Measurements from ENCODE around the gene PROSER3.
"Not testable (repeated sequence)": the region's sequence is repeated elsewhere in the genome, so short reads cannot be mapped to it uniquely, and the experiment has no call there.

The PROSER3 gene

DNA sequence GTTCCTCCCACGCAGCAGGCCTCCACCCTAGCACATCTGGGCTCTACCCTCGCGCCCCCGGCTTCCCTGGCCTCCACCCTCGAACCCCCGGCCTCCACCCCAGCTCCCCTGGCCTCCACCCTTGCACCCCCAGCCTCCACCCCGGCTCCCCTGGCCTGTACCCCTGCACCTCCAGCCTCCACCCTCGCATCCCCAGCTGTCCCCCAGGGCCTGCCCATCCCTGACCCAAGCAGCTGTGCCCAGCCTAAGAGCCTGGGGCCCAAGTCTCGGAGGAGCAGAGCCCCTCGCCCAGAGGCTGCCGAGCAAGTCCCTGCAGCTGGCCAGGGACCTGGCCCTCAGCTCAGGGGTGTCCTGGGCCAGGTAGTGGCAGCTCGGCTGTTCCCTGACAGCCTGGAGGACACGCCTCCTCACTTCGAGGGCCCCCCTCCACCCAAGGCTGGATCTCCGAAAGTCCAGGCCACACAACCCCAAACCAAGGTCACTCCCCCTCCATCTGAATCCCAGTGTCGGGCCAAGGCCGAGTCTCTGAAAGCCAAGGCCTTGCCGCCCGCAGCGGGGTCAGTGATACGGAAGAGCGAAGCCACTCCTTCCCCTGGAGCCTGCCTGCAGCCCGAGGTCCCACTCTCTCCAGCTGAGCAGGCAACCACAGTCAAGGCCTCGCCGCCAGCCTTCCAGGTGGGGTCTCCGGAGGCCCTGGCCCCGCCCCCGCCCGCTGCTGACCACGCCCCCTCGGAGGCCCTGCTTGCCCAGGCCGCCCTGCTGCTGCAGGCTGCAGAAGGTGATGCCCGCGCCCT is 9.5 kb downstream of the PROSER3 start:
- H3K4me3 ChIP-seq (ENCODE audit: low read length) = no peak overlapping the region
- no peak for DNase-seq (ENCODE audit: low read depth, low spot score)

GRCh38 chr19:35768082-35768421 is 10.1 kb downstream of the PROSER3 start:
- H3K4me3 ChIP-seq (ENCODE audit: low read length) = no peak overlapping the region
- no peak for DNase-seq (ENCODE audit: low read depth, low spot score)

DNA sequence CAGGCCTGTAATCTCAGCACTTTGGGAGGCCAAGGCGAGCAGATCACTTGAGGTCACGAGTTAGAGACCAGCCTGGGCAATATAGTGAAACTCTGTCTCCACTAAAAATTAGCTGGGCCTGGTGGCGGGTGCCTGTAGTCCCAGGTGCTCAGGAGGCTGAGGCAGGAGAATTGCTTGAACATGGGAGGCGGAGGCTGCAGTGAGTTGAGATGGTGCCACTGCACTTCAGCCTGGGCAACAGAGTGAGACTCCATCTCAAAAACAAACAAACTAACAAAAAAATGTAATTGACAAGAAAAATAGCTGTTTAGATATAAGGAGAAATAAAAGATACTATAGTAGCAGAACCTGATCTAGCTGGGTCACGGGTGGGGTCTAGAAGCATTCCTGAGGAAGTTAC is 14.4 kb downstream of the PROSER3 start:
- DNase-seq (ENCODE audit: low read depth, low spot score); H3K4me3 ChIP-seq (ENCODE audit: low read length): not testable (repeated sequence)

- H3K4me3 ChIP-seq (ENCODE audit: low read length) = no peak overlapping the region
- DNase-seq (ENCODE audit: low read depth, low spot score) = no peak
Observed at GRCh38 chr19:35773020-35773806, 15.2 kb downstream of the PROSER3 start.

DNA sequence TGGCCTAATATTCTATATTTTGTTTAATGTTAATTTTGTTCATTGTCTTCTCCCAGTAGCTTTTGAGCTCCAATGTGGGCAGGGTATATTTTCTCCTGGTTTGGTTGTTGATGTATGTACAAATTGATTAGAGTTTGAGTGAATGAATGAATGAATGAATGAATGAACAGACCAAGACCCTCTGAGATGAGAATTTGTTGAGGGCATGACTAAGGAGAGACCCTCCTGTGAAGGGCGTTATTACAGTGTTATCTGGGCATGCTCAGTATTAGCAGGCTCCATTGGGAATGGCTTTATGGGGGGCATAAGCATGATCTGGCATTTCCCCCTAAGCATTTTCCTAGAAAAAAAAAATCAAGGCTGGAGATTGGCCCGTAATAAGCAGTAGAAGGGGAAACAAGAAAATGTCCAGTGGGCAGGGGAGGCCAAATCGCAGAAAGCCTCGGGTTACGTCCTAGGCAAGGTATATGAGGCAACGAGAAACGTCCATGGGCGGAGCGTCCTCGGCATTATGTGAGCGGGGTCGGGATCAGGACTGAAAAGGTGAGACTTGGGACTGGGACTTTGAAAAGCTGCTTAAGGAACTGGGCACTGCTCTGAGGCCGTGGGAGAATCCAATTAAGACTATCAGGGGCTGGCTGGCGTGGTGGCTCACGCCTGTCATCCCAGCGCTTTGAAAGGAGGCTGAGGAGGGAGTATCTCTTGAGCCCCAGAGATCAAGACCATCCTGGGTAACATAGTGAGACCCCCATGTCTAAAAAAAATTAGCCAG is 16.5 kb downstream of the PROSER3 start:
- H3K4me3 ChIP-seq (ENCODE audit: low read length) = peak overlapping the region; percentile 49
- DNase-seq (ENCODE audit: low read depth, low spot score) = no peak

GRCh38 chr19:35775046-35775297 is 17.0 kb downstream of the PROSER3 start:
- H3K4me3 ChIP-seq (ENCODE audit: low read length) = peak overlapping the region; percentile 49
- no peak for DNase-seq (ENCODE audit: low read depth, low spot score)

DNA sequence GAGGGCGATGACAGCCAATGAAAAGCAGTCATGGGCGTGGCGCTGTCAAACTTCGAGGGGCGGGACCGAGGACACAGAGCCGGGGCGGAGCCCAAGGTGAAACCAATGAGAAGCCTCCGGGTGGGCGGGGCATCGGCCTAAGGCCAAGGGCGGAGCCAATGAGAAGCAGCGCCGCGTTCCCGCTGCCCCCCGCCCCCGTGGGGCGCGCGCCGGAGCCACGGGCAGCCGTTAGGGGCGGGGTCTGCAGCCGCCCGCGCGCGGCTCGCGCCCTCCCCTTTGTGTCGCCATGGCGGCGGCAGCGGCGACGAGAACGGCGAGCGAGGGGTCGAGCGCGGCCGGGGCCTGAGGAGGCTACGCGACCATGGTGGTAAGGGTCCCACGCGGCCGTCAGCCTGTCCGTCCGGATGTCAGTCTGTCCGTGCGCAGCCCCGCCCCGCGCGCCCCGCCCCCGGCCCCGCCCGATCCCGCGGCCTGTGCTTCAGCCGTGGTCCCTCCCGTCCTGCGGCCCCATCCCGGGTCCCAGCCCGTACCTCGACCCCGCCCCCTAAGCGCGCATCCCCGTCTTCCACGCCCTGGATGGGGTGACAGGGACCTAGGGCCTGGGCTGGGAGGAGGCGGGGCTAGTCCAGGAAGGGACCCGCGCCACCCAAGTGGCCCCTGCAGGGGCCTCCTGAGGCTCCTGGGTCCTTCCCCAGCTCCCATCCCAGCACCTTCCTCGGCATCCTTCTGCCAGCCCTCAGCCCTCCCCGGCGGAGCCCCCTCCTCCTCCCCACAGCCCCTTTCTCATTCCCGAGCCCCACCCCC is 17.5 kb downstream of the PROSER3 start, which contains the start of gene ARHGAP33:
TSS of gene ARHGAP33 (plus strand) at position 267 of the 804 bp plus-strand sequence. CDS start at position 362, 95 bp downstream.
- DNase-seq (ENCODE audit: low read depth, low spot score) = peak; percentile 96
- peak within 1 kb of the TSS; percentile 76 for H3K4me3 ChIP-seq (ENCODE audit: low read length)

DNA sequence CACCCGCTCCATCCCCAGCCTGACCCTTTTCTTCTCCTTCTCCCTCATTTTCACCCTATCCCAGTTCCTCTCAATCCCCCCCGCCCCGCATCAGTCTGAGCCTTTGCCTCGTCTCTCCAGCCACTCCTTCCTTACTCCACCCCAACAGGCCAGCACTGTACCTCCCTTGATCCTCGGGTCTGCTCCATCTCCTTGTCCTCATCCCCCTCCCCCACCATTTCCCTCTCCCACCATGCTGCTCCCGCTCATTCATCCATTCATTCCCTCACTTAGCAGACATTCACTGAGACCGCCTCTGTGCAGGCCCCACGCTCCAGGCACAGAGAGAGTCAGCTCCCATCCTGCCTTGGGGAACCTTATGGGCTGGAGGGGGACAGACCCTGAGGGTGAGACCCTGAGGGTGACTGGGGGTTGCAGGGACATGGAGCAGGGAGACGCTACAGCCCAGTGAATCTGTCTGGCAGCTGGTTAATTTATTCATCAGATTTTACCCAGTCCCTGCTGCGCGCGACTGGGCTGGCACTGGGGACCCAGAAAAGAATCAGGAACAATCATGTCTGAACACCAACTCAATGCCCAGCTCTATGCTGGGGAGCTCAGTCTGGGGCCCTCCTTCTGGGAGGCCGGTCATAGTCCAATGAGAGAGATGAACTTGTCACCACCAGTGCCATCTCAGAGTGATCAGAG is 18.3 kb downstream of the PROSER3 start:
- no peak for DNase-seq (ENCODE audit: low read depth, low spot score)
- H3K4me3 ChIP-seq (ENCODE audit: low read length) = peak overlapping the region; percentile 76

- no peak for DNase-seq (ENCODE audit: low read depth, low spot score)
- H3K4me3 ChIP-seq (ENCODE audit: low read length) = no peak overlapping the region
Observed at GRCh38 chr19:35777086-35777841, 19.3 kb downstream of the PROSER3 start.

GRCh38 chr19:35777961-35778360 is 20.0 kb downstream of the PROSER3 start:
- no peak for DNase-seq (ENCODE audit: low read depth, low spot score)
- no peak overlapping the region for H3K4me3 ChIP-seq (ENCODE audit: low read length)

DNA sequence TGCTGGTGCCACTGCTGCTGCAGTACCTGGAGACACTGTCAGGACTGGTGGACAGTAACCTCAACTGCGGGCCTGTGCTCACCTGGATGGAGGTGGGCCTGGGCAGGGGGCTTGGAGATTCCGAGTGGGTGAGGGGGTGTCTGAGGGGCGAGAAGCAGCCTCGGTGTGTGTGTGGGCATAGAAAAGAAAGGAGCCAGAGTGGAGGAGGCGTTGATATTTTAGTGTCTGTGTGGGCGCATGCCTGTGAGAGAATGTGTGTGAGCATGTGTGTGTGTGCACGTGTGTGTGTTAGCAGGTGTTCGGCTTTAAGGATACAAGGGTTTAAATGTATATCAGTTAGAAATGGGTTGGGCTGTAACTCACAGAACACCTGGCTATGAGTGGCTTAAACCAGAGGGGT is 21.1 kb downstream of the PROSER3 start:
- H3K4me3 ChIP-seq (ENCODE audit: low read length) = no peak overlapping the region
- DNase-seq (ENCODE audit: low read depth, low spot score) = no peak

DNA sequence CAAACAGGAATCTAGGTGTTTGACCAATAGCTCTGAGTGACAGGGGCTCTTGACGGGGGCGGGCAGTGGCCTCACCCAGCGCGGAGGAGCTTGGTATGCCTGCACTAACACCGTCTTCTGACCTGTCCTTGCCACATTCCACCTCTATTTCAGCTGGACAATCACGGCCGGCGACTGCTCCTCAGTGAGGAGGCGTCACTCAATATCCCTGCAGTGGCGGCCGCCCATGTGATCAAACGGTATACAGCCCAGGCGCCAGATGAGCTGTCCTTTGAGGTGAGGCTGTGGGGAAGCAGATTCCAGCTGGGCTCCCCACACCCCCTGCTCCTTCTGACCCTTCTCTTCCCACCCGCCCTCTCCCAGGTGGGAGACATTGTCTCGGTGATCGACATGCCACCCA is 22.1 kb downstream of the PROSER3 start:
- H3K4me3 ChIP-seq (ENCODE audit: low read length) = no peak overlapping the region
- no peak for DNase-seq (ENCODE audit: low read depth, low spot score)

- no peak for DNase-seq (ENCODE audit: low read depth, low spot score)
- H3K4me3 ChIP-seq (ENCODE audit: low read length) = no peak overlapping the region
Observed at GRCh38 chr19:35780717-35781116, 22.7 kb downstream of the PROSER3 start.

GRCh38 chr19:35781650-35782049 is 23.7 kb downstream of the PROSER3 start:
- DNase-seq (ENCODE audit: low read depth, low spot score) = no peak
- no peak overlapping the region for H3K4me3 ChIP-seq (ENCODE audit: low read length)

DNA sequence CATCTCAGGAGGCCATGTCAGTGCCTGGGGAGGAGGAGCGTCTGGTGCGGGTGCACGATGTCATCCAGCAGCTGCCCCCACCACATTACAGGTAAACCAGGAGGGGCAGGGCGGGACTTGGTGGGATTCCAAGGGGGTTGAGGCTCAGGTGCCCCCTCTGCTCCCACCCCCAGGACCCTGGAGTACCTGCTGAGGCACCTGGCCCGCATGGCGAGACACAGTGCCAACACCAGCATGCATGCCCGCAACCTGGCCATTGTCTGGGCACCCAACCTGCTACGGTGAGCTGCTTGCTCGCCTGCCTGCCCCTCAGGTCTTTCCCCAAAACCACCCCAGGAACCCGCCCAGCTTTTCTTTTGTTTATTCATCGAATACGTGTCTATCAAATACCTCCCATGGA is 24.6 kb downstream of the PROSER3 start:
- no peak for DNase-seq (ENCODE audit: low read depth, low spot score)
- H3K4me3 ChIP-seq (ENCODE audit: low read length) = no peak overlapping the region

DNA sequence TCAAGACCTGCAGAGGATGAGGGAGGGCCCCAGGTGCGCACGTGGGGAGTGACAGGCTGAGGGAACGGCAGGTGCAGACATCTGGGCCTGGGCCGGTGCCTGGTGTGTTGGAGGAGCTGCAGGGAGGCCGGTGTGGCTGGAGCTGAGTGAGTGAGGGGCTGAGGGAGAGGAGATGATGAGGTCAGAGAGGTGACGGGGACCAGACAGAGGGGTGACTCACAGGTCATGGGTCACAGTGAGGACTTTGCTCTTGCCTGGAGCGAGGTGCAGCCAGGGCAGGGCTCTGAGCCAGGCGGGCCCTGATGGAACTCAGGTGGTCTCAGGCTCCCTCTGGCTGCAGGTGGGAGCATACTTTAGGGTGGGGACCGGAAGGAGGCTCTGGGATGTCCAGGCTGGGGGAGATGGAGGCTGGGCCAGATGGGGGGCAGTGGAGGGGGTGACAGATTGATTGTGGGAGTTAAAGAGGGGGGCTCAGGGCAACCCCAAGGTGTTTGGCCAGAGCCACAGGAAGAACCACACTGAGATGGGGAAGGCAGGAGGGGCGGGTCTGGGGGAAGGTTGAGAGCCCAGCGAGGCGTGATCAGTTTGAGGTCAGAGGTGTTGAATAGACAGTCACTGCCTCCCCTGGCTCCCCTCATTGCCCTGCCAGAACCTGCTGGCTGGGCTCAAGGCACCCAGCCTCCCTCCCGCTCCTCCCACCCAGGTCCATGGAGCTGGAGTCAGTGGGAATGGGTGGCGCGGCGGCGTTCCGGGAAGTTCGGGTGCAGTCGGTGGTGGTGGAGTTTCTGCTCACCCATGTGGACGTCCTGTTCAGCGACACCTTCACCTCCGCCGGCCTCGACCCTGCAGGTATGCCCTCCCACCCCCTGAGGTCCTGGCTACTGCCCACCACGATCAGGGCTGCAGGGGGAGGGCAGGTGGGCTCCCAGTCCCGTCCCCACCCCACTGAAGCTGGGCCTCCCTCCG is 25.8 kb downstream of the PROSER3 start:
- no peak for DNase-seq (ENCODE audit: low read depth, low spot score)
- no peak overlapping the region for H3K4me3 ChIP-seq (ENCODE audit: low read length)
